ELF-1 (cell line): Measurements from ENCODE around the gene CEACAM5.
"Not testable (repeated sequence)": the region's sequence is repeated elsewhere in the genome, so short reads cannot be mapped to it uniquely, and the experiment has no call there.

Source experiments
- DNase-seq: peaks from one replicate; pipeline ENCODE4 v3.0.0-alpha.2; 2016; ENCODE audit warnings: low read depth, low spot score

The CEACAM5 gene

DNA sequence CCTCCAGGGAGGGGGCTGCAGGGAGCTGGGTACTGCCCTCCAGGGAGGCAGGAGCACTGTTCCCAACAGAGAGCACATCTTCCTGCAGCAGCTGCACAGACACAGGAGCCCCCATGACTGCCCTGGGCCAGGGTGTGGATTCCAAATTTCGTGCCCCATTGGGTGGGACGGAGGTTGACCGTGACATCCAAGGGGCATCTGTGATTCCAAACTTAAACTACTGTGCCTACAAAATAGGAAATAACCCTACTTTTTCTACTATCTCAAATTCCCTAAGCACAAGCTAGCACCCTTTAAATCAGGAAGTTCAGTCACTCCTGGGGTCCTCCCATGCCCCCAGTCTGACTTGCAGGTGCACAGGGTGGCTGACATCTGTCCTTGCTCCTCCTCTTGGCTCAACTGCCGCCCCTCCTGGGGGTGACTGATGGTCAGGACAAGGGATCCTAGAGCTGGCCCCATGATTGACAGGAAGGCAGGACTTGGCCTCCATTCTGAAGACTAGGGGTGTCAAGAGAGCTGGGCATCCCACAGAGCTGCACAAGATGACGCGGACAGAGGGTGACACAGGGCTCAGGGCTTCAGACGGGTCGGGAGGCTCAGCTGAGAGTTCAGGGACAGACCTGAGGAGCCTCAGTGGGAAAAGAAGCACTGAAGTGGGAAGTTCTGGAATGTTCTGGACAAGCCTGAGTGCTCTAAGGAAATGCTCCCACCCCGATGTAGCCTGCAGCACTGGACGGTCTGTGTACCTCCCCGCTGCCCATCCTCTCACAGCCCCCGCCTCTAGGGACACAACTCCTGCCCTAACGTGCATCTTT, 7.8 kb upstream of the CEACAM5 start:
- DNase-seq, result no peak

DNA sequence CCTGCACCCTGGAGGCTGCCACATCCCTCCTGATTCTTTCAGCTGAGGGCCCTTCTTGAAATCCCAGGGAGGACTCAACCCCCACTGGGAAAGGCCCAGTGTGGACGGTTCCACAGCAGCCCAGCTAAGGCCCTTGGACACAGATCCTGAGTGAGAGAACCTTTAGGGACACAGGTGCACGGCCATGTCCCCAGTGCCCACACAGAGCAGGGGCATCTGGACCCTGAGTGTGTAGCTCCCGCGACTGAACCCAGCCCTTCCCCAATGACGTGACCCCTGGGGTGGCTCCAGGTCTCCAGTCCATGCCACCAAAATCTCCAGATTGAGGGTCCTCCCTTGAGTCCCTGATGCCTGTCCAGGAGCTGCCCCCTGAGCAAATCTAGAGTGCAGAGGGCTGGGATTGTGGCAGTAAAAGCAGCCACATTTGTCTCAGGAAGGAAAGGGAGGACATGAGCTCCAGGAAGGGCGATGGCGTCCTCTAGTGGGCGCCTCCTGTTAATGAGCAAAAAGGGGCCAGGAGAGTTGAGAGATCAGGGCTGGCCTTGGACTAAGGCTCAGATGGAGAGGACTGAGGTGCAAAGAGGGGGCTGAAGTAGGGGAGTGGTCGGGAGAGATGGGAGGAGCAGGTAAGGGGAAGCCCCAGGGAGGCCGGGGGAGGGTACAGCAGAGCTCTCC, 6.9 kb upstream of the CEACAM5 start:
- DNase-seq, result peak; percentile 4

DNA sequence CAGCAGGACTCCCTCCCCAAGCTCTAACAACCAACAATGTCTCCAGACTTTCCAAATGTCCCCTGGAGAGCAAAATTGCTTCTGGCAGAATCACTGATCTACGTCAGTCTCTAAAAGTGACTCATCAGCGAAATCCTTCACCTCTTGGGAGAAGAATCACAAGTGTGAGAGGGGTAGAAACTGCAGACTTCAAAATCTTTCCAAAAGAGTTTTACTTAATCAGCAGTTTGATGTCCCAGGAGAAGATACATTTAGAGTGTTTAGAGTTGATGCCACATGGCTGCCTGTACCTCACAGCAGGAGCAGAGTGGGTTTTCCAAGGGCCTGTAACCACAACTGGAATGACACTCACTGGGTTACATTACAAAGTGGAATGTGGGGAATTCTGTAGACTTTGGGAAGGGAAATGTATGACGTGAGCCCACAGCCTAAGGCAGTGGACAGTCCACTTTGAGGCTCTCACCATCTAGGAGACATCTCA, 6.2 kb upstream of the CEACAM5 start:
- DNase-seq, result no peak

DNA sequence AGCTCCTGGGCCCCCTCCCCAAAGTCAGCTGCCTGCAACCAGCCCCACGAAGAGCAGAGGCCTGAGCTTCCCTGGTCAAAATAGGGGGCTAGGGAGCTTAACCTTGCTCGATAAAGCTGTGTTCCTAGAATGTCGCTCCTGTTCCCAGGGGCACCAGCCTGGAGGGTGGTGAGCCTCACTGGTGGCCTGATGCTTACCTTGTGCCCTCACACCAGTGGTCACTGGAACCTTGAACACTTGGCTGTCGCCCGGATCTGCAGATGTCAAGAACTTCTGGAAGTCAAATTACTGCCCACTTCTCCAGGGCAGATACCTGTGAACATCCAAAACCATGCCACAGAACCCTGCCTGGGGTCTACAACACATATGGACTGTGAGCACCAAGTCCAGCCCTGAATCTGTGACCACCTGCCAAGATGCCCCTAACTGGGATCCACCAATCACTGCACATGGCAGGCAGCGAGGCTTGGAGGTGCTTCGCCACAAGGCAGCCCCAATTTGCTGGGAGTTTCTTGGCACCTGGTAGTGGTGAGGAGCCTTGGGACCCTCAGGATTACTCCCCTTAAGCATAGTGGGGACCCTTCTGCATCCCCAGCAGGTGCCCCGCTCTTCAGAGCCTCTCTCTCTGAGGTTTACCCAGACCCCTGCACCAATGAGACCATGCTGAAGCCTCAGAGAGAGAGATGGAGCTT, 4.7 kb upstream of the CEACAM5 start:
- DNase-seq, result no peak

DNA sequence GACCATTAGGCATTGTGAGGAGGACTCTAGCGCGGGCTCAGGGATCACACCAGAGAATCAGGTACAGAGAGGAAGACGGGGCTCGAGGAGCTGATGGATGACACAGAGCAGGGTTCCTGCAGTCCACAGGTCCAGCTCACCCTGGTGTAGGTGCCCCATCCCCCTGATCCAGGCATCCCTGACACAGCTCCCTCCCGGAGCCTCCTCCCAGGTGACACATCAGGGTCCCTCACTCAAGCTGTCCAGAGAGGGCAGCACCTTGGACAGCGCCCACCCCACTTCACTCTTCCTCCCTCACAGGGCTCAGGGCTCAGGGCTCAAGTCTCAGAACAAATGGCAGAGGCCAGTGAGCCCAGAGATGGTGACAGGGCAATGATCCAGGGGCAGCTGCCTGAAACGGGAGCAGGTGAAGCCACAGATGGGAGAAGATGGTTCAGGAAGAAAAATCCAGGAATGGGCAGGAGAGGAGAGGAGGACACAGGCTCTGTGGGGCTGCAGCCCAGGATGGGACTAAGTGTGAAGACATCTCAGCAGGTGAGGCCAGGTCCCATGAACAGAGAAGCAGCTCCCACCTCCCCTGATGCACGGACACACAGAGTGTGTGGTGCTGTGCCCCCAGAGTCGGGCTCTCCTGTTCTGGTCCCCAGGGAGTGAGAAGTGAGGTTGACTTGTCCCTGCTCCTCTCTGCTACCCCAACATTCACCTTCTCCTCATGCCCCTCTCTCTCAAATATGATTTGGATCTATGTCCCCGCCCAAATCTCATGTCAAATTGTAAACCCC, 2.8 kb upstream of the CEACAM5 start:
- DNase-seq, result peak; percentile 54

DNA sequence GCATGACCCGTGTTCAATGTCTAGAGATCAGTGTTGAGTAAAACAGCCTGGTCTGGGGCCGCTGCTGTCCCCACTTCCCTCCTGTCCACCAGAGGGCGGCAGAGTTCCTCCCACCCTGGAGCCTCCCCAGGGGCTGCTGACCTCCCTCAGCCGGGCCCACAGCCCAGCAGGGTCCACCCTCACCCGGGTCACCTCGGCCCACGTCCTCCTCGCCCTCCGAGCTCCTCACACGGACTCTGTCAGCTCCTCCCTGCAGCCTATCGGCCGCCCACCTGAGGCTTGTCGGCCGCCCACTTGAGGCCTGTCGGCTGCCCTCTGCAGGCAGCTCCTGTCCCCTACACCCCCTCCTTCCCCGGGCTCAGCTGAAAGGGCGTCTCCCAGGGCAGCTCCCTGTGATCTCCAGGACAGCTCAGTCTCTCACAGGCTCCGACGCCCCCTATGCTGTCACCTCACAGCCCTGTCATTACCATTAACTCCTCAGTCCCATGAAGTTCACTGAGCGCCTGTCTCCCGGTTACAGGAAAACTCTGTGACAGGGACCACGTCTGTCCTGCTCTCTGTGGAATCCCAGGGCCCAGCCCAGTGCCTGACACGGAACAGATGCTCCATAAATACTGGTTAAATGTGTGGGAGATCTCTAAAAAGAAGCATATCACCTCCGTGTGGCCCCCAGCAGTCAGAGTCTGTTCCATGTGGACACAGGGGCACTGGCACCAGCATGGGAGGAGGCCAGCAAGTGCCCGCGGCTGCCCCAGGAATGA, 1.5 kb upstream of the CEACAM5 start:
- peak; percentile 83 for DNase-seq

DNA sequence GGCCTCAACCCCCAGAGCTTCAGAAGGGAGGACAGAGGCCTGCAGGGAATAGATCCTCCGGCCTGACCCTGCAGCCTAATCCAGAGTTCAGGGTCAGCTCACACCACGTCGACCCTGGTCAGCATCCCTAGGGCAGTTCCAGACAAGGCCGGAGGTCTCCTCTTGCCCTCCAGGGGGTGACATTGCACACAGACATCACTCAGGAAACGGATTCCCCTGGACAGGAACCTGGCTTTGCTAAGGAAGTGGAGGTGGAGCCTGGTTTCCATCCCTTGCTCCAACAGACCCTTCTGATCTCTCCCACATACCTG, 969 bp upstream of the CEACAM5 start:
- DNase-seq, result no peak

DNA sequence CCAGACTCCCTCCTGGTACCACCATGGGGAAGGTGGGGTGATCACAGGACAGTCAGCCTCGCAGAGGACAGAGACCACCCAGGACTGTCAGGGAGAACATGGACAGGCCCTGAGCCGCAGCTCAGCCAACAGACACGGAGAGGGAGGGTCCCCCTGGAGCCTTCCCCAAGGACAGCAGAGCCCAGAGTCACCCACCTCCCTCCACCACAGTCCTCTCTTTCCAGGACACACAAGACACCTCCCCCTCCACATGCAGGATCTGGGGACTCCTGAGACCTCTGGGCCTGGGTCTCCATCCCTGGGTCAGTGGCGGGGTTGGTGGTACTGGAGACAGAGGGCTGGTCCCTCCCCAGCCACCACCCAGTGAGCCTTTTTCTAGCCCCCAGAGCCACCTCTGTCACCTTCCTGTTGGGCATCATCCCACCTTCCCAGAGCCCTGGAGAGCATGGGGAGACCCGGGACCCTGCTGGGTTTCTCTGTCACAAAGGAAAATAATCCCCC, 505 bp upstream of the CEACAM5 start:
- DNase-seq, result no peak

DNA sequence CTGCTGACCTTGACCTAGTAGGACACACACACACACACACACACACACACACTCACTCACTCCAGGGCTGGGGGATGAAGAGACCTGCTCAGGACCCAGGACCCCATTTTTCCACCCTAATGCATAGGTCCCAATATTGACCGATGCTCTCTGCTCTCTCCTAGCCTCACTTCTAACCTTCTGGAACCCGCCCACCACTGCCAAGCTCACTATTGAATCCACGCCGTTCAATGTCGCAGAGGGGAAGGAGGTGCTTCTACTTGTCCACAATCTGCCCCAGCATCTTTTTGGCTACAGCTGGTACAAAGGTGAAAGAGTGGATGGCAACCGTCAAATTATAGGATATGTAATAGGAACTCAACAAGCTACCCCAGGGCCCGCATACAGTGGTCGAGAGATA, 1.1 kb downstream of the CEACAM5 start:
- DNase-seq, result not testable (repeated sequence)

DNA sequence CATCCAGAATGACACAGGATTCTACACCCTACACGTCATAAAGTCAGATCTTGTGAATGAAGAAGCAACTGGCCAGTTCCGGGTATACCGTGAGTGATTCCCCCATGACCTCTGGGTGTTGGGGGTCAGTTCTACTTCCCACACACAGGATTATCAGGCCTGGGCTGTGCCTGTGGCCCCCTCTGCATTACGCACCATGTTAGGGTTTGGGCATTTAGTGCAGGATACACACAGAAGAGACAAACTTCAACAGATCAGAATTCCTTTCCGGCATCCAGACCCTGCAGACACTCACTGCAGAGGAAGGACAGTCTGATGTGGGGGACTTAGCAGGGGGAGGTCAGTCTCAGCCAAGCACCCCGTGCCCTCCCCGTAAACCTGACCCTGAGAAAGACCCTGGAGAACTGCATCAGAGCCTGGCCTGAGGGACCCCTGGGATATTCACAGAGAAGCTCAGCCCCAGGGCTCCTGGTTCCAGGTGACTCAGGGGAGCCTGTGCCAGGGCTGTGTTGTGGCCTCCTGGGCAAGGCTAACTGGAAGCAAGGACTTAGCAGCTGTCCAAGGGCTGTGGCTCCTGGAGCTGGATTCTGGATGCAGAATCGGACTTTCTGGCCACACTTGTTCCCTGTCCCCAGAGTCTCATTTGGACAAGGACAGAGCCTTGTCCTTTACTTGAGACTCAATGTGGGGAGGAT, 1.7 kb downstream of the CEACAM5 start:
- no peak for DNase-seq

DNA sequence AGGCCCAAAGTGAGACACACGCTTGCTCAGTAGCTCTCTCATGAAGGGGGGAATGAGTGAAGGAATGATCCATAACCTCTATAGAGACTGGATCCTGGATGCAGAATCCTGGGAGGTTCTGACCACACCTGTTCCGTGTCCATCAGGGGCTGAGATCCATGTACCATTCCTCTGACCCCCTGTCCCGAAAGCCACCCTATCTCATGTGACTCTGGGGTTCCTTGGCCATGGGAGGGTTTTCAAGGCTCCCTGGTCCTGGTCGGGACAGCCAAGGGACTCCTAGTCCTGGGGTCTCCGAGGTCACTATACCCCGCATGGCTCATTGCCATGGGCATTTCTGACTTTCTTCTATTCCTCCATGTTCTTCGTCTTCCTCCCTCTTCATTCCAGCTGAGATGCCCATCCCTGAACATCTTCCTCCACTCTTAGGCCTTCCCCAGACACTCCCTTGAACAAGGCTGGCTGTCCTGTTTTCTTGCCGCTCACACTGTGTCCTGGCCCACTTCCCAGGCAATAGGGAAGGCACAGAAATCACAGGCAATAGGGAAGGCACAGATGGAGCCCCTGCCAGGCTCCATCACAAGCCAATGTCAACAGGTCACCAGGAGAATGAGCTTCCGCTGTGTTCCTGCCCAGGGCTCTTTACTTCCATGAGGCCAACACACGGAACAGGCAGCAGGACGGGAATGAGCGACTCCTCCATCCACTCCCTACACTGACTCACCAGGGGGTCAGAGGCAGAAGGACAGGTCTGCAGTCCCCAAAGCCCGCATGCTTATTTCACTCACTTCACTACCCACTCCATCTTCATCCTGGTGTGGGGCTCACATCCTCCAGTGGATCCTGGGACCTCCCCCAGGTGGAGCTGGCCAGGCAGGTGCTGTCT, 3.2 kb downstream of the CEACAM5 start:
- DNase-seq, result no peak

DNA sequence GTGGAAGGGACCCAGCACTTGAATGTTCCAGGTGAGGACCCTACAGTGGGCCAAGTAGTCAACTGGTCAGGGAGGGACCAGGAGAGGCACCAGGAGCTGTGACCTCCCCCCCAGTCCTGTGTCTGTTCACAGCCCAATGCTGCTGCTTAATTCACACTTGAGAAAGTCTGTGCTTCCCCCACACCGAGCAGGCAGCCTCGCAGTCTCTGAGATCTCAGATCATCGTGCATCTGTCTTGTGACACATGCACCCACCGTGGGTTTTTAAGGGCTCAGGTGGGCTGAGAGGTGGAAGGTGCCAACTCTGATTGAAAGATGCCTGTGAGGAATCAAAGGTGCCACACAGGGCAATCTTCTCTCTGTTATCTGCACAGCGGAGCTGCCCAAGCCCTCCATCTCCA, 6.2 kb downstream of the CEACAM5 start:
- no peak for DNase-seq

DNA sequence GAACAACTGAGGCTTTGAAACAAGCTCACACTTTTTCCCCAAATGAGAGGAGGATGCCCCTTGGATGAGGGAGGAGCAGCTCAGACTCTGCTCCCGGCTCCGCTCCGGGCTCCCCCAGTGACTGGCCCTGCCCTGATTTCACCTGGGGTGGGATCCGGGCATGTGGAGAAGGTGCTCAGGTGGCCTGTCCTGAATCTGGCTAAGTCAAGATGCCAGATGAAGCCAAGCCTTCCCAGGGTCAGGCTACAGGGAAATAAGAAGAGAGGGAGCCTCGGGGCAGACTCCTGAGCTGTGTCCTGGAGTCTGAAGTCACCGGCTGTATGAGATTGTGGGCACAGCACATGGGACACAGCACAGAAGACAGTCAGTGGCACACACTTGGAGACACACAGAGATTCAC, 10.3 kb downstream of the CEACAM5 start:
- DNase-seq, result no peak

DNA sequence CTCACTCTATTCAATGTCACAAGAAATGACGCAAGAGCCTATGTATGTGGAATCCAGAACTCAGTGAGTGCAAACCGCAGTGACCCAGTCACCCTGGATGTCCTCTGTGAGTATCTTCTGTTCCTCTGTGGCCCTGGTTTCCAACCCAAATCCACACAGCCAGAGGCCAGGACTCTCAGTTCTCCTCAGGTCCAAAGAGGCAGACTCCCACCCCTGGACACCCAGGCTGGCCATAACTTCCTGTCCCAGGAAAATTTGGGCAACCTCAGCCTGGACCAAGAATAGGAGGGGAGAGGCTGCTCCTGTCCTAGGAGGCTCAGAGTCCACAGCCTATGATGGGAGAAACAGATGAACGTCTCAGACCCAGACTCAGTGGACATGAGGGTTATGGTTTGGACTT, 11.7 kb downstream of the CEACAM5 start:
- no peak for DNase-seq

DNA sequence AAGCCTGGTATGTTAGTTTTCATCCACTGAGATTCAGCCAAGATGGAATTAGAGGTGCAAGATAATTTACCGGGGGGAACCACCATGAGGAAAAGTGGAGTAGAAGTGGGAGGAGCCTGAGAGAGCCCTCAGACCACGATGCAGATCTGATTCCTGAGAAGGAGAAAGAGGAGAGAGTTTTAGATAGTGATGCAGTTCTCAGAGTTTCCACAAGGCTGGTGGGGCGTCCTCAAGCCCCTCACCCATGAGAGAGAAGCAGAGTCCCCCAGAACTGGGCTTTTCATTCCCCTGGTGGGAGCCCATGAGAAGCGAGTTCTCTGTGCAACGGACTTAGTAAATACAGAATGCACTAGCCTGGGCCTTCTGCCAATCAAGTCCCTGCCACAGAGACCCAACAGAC, 18.1 kb downstream of the CEACAM5 start:
- no peak for DNase-seq

DNA sequence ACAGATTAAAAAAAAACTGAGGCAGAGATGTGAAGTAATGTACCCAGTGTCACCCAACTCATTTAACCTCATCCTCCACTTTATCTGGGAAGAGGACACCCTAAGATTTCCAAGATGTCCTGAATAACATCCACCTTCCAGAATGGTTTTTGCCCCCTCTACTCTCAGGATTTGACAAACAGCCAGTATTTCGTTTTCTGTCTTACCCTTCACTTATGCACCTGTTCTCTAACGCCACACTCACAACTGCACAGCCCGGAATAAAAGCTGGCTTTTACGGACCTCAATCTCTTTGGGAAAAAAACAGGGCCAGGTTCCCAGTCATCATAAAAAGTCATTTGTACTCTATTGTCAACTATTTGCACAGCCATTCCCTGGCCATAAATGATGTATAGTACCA, 25.7 kb downstream of the CEACAM5 start:
- DNase-seq, result no peak

DNA sequence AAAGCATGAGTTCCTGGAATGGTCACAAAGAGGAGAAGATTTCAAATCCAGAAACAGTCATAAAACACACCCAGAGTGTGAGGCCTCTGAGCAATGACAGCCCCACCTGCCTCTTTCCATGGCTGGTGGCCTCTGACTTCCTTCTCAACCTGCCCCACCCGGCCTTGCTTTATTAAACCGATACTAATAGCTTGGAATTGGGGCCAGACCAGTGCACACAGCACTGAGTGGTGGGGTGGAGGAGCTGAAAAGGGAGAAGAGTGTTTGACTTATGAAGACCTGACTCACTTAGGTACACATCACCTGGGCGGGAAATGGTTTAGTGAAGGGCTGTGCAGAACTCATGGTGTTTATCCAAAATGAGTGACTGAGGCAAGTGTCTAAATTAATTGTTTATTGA, 26.2 kb downstream of the CEACAM5 start:
- DNase-seq, result no peak

DNA sequence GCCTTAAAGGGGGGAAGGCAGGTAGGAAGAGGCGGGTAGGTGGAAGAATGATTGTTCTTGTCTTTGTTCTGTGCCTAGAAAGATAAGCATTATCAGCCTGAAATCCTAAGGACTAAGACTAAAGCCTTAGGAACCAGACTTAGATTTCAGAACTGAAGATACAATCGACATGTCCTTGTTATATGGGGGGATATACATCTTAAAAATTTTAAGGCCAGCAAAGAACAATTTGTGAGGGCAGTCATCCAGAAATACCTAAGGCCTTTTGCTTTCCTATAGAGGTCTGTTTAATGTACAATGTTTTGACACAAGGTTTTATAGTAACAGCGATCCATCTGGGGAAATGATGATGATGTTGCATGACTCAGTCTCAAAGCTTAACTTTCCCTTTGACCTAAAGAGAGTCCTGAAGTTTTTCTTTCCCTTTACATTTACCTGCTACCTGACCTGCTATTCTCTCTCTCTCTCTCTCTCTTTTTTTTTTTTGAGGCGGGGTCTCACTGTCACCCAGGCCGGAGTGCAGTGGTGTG, 26.7 kb downstream of the CEACAM5 start:
- no peak for DNase-seq

DNA sequence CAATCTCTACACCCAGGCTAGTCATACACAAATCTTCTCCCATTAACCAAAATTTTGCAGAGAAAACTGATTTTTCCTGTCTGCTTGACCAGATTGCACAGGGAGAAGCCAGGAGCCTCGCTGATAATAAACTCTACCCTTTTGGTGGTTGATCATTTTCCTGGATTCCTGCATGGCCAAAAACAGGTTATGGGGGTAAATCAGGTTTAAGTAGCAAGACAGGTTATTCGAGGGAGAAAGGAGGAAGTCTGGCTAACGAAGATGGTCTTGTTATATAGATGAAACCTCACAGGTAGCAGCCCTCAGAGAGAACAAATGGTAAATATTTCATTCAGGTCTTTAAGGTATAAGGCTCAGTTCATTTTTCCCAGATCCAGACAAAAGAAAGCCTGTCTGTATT, 30.9 kb downstream of the CEACAM5 start:
- no peak for DNase-seq
